IPS-18a (cell line): ENCODE results near the gene SRD5A2.

ENCODE experiments used
- H3K27ac ChIP-seq: one replicate; pipeline ENCODE4 v1.5.1; 2013; ENCODE audit warnings: low read length
- H3K27me3 ChIP-seq: one replicate; pipeline ENCODE4 v1.6.1; 2013; ENCODE audit warnings: mild to moderate bottlenecking, low read length; ENCODE audit not compliant: control insufficient read depth, insufficient read depth
- H3K36me3 ChIP-seq: one replicate; pipeline ENCODE4 v1.6.1; 2013; ENCODE audit warnings: low read depth, low read length; ENCODE audit not compliant: control insufficient read depth
- H3K4me1 ChIP-seq: one replicate; pipeline ENCODE4 v1.6.1; 2013; ENCODE audit warnings: low read depth, low read length; ENCODE audit not compliant: control insufficient read depth
- H3K4me3 ChIP-seq: one replicate; pipeline ENCODE4 v1.5.1; 2013; ENCODE audit warnings: low read length
- H3K9ac ChIP-seq: one replicate; pipeline ENCODE4 v1.6.1; 2013; ENCODE audit warnings: mild to moderate bottlenecking, low read length, moderate library complexity
- H3K9me3 ChIP-seq: one replicate; pipeline ENCODE4 v1.6.1; 2013; ENCODE audit warnings: low read depth, low read length; ENCODE audit not compliant: control insufficient read depth

The SRD5A2 gene

GRCh38 chr2:31561823-31562222 is 18.9 kb downstream of the SRD5A2 start:
- Histone ChIP-seq H3K9ac (no peak overlapping the region), H3K36me3 (no peaks in the 10 kb centered on the region), H3K27me3 (no peaks in the 10 kb centered on the region), H3K9me3 (no peaks in the 10 kb centered on the region), H3K4me3 (no peak overlapping the region), H3K27ac (no peak overlapping the region), H3K4me1 (no peaks in the 10 kb centered on the region)

GRCh38 chr2:31558401-31559295 is 22.1 kb downstream of the SRD5A2 start:
- H3K9me3 ChIP-seq = no peaks in the 10 kb centered on the region
- H3K4me1 ChIP-seq = no peaks in the 10 kb centered on the region
- no peak overlapping the region for H3K27ac ChIP-seq

GRCh38 chr2:31556940-31557339 is 23.8 kb downstream of the SRD5A2 start:
- H3K4me1 ChIP-seq = no peaks in the 10 kb centered on the region
- H3K27me3 ChIP-seq = no peaks in the 10 kb centered on the region
- H3K36me3 ChIP-seq = no peaks in the 10 kb centered on the region
- H3K9me3 ChIP-seq = no peaks in the 10 kb centered on the region
- no peak overlapping the region for H3K4me3 ChIP-seq
- H3K9ac ChIP-seq = no peak overlapping the region
- no peak overlapping the region for H3K27ac ChIP-seq

More at GRCh38 chr2:31558401-31559295, 22.1 kb downstream of the SRD5A2 start:
- Histone ChIP-seq H3K27me3 (no peaks in the 10 kb centered on the region), H3K4me3 (no peak overlapping the region), H3K9ac (no peak overlapping the region), H3K36me3 (no peaks in the 10 kb centered on the region)

- Histone ChIP-seq H3K9me3 (no peaks in the 10 kb centered on the region), H3K4me1 (no peaks in the 10 kb centered on the region), H3K4me3 (no peak overlapping the region), H3K36me3 (no peaks in the 10 kb centered on the region), H3K27ac (no peak overlapping the region), H3K9ac (no peak overlapping the region), H3K27me3 (no peaks in the 10 kb centered on the region)
Observed at GRCh38 chr2:31555967-31556706, 24.6 kb downstream of the SRD5A2 start.

- Histone ChIP-seq H3K9ac (no peak overlapping the region), H3K27me3 (no peaks in the 10 kb centered on the region), H3K4me3 (no peak overlapping the region), H3K4me1 (no peaks in the 10 kb centered on the region), H3K9me3 (no peaks in the 10 kb centered on the region), H3K36me3 (no peaks in the 10 kb centered on the region), H3K27ac (no peak overlapping the region)
Observed at GRCh38 chr2:31553362-31553761, 27.4 kb downstream of the SRD5A2 start.

- Histone ChIP-seq H3K4me3 (no peak overlapping the region), H3K36me3 (no peaks in the 10 kb centered on the region), H3K9me3 (peaks cover 4% of the 10 kb centered on the region), H3K4me1 (no peaks in the 10 kb centered on the region), H3K27ac (no peak overlapping the region), H3K9ac (no peak overlapping the region), H3K27me3 (no peaks in the 10 kb centered on the region)
Observed at GRCh38 chr2:31547485-31547884, 33.3 kb downstream of the SRD5A2 start.

- Histone ChIP-seq H3K9me3 (peaks cover 4% of the 10 kb centered on the region), H3K36me3 (no peaks in the 10 kb centered on the region), H3K27me3 (no peaks in the 10 kb centered on the region), H3K4me3 (no peak overlapping the region), H3K4me1 (peaks cover 3% of the 10 kb centered on the region), H3K9ac (no peak overlapping the region), H3K27ac (no peak overlapping the region)
Observed at GRCh38 chr2:31541853-31542252, 38.9 kb downstream of the SRD5A2 start.

GRCh38 chr2:31539505-31539904 is 41.2 kb downstream of the SRD5A2 start:
- no peak overlapping the region for H3K9ac ChIP-seq
- H3K27me3 ChIP-seq = no peaks in the 10 kb centered on the region
- H3K4me1 ChIP-seq = peaks cover 3% of the 10 kb centered on the region
- H3K36me3 ChIP-seq = no peaks in the 10 kb centered on the region
- peaks cover 4% of the 10 kb centered on the region for H3K9me3 ChIP-seq
- no peak overlapping the region for H3K27ac ChIP-seq
- H3K4me3 ChIP-seq = no peak overlapping the region

GRCh38 chr2:31535768-31536167 is 45.0 kb downstream of the SRD5A2 start:
- Histone ChIP-seq H3K36me3 (no peaks in the 10 kb centered on the region), H3K4me3 (no peak overlapping the region), H3K27ac (no peak overlapping the region), H3K9me3 (no peaks in the 10 kb centered on the region), H3K4me1 (peaks cover 3% of the 10 kb centered on the region), H3K27me3 (no peaks in the 10 kb centered on the region), H3K9ac (no peak overlapping the region)

- Histone ChIP-seq H3K4me1 (peaks cover 2% of the 10 kb centered on the region), H3K9me3 (no peaks in the 10 kb centered on the region)
Observed at GRCh38 chr2:31534636-31535035, 46.1 kb downstream of the SRD5A2 start.

GRCh38 chr2:31533036-31533435 is 47.7 kb downstream of the SRD5A2 start:
- no peak overlapping the region for H3K27ac ChIP-seq
- no peaks in the 10 kb centered on the region for H3K36me3 ChIP-seq
- H3K4me1 ChIP-seq = no peaks in the 10 kb centered on the region
- no peak overlapping the region for H3K4me3 ChIP-seq
- H3K9ac ChIP-seq = no peak overlapping the region
- H3K27me3 ChIP-seq = no peaks in the 10 kb centered on the region
- no peaks in the 10 kb centered on the region for H3K9me3 ChIP-seq

More at GRCh38 chr2:31534636-31535035, 46.1 kb downstream of the SRD5A2 start:
- Histone ChIP-seq H3K27ac (no peak overlapping the region), H3K27me3 (no peaks in the 10 kb centered on the region), H3K9ac (no peak overlapping the region), H3K4me3 (no peak overlapping the region), H3K36me3 (no peaks in the 10 kb centered on the region)
